Stimulated activated naive CD8-positive, alpha-beta T cell treated with anti-CD3 and anti-CD28 coated beads, Interleukin-15, Interleukin-2, amounts not matched to agents 100 ng/mL and 50 ng/mL, for 24 hours (primary cell): ENCODE results near the gene PCDHGC4.

Experiments
- H3K27ac Mint-ChIP-seq: one replicate; pipeline ENCODE4 v1.8.0; 2021; ENCODE audit warnings: mild to moderate bottlenecking, mixed read lengths
- H3K27me3 Mint-ChIP-seq: one replicate; pipeline ENCODE4 v1.8.0; 2021; ENCODE audit warnings: mixed read lengths
- H3K36me3 Mint-ChIP-seq: one replicate; pipeline ENCODE4 v1.8.0; 2021; ENCODE audit warnings: low read depth, mixed read lengths
- H3K4me1 Mint-ChIP-seq: one replicate; pipeline ENCODE4 v1.8.0; 2021; ENCODE audit warnings: low read depth, mixed read lengths
- H3K4me3 Mint-ChIP-seq: one replicate; pipeline ENCODE4 v1.8.0; 2021; ENCODE audit warnings: mild to moderate bottlenecking, mixed read lengths
- H3K9me3 Mint-ChIP-seq: one replicate; pipeline ENCODE4 v1.8.0; 2021; ENCODE audit warnings: mixed read lengths

PCDHGC4 gene

DNA sequence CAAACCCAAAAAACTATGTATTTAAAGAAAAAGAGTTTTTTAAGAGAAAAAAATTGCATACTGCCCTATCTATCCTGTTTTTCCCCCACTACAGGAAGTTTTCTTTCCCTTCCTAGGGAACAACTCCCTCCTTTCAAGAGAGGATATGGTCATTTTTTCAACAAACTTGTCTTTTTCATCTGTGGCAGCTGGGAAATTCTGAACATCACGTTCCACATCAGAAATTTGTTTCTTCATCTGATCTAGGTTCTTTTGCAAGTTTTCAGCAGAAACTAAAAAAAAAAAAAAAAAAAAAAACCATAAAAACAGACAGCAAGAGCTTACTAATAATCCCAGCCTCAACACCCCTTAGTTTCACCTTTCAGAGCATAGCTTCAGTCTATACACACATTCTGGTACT lies 42.6 kb downstream of the PCDHGC4 start:
- Mint-ChIP-seq H3K9me3 (no peaks in the 10 kb centered on the region), H3K27ac (peak overlapping the region; percentile 0), H3K27me3 (no peaks in the 10 kb centered on the region), H3K36me3 (peaks cover 36% of the 10 kb centered on the region), H3K4me1 (peaks cover 23% of the 10 kb centered on the region), H3K4me3 (no peak overlapping the region)

DNA sequence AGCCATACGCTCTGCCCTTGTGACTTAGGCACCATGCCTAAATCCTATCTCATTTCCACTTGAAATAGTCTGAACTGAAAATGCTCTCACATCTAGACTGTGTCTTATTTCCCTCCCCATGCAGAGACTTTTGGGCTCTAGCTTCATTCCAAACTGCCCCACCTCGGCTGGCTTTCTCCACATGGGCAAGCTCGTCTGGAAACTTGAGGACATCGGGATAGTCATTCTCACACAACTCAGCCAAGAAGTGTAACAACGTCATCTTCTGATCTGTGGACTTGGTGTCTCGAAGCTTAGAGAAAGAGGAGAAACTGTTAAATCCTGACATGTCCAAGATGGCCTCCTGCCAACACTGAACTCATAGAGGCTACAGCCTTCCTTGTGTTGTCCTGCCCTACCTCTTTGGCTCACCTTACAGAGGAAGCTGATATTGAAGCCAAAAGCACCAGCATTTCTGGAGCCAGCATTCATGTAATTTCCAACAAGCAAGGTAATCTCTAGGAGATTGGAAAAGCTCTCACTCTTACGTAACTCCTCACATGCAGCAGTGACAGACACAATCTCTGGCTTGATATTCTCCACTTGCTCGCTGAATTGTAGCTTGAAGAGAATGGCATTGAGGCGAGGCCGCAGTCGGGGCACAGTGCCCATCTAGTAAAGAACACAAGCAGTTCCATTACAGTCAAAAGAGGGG lies 43.6 kb downstream of the PCDHGC4 start:
- H3K36me3 Mint-ChIP-seq, result peaks cover 28% of the 10 kb centered on the region
- no peaks in the 10 kb centered on the region for H3K9me3 Mint-ChIP-seq
- no peaks in the 10 kb centered on the region for H3K27me3 Mint-ChIP-seq
- H3K4me3 Mint-ChIP-seq, result no peak overlapping the region
- H3K4me1 Mint-ChIP-seq, result peaks cover 13% of the 10 kb centered on the region
- H3K27ac Mint-ChIP-seq, result peak overlapping the region; percentile 76

DNA sequence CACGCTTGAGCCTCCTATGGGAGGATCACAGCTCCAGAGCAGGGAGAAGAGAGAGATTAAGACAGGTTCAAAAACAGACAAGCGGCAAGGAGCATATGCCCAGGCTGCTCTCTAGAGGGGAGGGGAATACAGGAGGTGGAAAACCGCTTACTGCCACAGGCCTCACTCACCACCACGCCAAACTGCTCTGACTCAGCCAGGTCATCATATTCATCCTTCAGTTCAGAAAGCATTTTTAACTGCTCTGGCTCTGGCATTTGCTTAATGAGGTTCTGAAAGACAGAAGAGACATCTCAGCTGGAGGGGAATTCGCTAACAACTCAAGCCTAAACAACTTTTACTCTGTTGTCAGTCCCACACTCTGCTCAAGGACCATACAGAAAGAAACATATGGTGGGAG lies 44.2 kb downstream of the PCDHGC4 start:
- Mint-ChIP-seq H3K4me1 (peaks cover 13% of the 10 kb centered on the region), H3K27ac (peak overlapping the region; percentile 76), H3K27me3 (no peaks in the 10 kb centered on the region), H3K36me3 (peaks cover 26% of the 10 kb centered on the region), H3K4me3 (no peak overlapping the region), H3K9me3 (no peaks in the 10 kb centered on the region)

DNA sequence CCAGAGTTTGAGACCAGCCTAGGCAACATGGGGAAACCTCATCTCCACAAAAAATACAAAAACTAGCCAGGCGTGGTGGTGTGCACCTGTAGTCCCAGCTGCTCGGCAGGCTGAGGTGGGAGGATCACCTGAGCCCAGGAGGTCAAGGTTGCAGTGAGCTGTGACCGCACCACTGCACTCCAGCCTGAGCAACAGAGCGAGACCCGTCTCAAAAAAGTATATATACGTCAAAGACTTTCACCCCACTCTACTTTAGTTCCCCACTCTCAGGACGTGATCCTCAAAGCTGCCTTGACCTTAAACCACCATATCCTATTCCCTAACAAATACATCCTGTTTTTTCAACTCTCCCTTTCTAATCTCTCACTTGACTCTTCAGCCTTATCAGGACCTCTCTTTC lies 45.0 kb downstream of the PCDHGC4 start:
- H3K27ac Mint-ChIP-seq, result no peak overlapping the region
- no peak overlapping the region for H3K4me3 Mint-ChIP-seq
- H3K4me1 Mint-ChIP-seq, result peaks cover 12% of the 10 kb centered on the region
- peaks cover 26% of the 10 kb centered on the region for H3K36me3 Mint-ChIP-seq
- no peaks in the 10 kb centered on the region for H3K9me3 Mint-ChIP-seq
- H3K27me3 Mint-ChIP-seq, result no peaks in the 10 kb centered on the region

DNA sequence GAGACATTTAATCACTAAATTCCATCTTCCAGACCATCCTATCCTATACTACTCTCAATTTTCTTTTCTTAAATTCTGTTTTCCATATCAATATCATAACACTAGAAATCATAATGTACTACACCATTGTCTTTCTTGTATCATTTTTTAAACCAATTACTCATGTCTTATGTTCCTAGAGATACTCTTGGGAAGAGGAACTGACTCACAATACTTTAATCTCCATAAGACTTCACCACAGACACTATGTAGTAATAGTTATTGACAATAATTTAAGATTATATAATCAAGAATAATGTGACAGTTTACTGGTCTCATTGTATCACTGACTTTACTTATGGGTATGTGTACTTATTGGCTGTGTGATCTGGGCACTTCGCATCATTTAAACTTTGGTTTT lies 47.9 kb downstream of the PCDHGC4 start:
- H3K36me3 Mint-ChIP-seq, result peaks cover 33% of the 10 kb centered on the region
- no peaks in the 10 kb centered on the region for H3K4me1 Mint-ChIP-seq
- no peak overlapping the region for H3K27ac Mint-ChIP-seq
- H3K9me3 Mint-ChIP-seq, result no peaks in the 10 kb centered on the region
- no peaks in the 10 kb centered on the region for H3K27me3 Mint-ChIP-seq
- H3K4me3 Mint-ChIP-seq, result no peak overlapping the region

DNA sequence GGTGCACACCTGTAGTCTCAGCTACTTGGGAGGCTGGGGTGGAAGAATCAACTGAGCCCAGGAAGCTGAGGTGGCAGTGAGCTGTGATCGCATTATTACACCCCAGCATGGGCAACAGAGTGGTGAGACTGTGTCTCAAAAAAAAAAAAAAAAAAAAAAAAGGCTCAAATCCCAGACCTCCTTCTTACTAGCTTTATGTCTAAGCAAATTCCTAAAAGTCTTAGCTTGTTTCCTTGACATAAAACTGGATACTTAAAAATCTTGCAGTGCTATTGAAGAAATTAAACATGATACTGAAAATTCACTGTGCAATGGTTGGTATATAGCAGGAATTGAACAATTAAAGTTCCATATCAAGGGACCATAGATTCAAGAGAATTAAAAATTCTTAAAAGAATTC lies 49.1 kb downstream of the PCDHGC4 start:
- Mint-ChIP-seq H3K4me3 (no peak overlapping the region), H3K9me3 (no peaks in the 10 kb centered on the region), H3K4me1 (no peaks in the 10 kb centered on the region), H3K27ac (no peak overlapping the region), H3K36me3 (peaks cover 33% of the 10 kb centered on the region), H3K27me3 (no peaks in the 10 kb centered on the region)

DNA sequence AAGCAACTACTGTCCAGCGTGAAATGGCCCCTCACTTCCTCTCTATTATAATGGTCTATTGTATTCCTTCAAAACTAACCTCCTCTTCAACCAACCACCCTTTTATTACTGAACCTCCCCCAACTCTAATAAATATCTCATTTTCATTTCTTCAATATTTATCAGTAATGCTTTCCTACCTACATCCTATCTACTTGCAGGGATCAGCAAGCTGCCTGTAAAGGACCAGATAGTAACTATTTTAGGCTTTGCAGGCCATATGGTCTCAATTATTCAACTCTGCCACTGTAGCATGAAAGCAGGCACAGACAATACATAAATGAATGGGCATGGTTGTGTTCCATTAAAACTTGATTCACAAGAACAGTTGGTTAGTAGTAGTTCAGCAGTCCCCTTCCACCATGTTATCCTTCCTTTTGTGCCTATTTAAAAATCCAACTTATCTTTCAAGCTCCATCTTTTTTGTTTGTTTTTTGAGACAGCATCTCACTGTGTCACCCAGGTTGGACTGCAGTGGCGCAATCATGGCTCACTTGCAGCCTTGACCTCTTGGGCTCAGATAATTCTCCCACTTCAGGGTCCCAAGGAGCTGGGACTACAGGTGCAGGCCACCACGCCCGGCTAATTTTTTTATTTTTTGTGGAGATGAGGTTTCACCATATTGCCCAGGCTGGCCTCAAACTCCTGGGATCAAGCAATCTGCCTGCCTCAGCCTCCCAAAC lies 49.8 kb downstream of the PCDHGC4 start:
- H3K4me1 Mint-ChIP-seq, result no peaks in the 10 kb centered on the region
- no peak overlapping the region for H3K27ac Mint-ChIP-seq
- peaks cover 40% of the 10 kb centered on the region for H3K36me3 Mint-ChIP-seq
- no peak overlapping the region for H3K4me3 Mint-ChIP-seq
- no peaks in the 10 kb centered on the region for H3K27me3 Mint-ChIP-seq
- no peaks in the 10 kb centered on the region for H3K9me3 Mint-ChIP-seq
